ENCODE results near the gene ZNF670.

Gene ZNF670

DNA sequence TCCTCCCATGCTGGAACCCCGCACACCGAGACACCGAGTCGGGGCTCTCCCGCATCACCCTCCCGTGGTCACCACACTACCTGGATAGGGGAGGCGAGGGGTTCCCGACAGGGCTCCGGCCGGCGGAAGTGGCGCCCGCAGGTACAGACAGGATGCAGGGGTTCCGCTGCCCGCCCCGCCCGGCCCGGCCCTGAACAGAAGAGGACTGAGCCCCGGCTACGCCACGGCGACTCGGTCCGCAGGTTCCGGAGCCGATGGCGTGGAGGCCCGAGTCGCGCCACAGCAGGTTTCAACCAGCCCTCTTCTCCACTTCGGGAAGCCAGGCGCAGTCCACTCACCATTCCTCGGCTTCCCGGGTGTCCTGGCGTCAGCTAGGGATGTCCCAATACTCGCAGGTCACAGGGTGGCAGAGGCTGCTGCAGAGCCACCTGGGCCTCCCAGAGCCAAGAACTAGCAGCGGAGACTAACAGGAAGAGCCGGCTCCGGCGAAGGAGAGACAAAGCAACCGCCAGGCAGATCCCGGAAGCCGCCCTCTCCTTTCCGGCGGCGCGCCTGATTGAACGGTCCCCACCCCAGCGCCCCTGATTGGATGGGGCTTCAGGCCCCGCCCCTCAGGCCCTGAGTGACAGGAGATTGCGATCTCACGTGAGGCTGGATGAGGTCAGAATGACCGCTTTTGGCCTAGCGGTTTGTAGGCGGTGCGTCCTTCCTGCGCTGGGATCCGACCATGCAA, 25.4 kb upstream of the ZNF670 start, which contains the start of gene ZNF669:
Gene ZNF669 (minus strand): TSS at position 498 of the 733 bp plus-strand sequence. CDS start 157 bp downstream, at position 341.
- DNase-seq = peak; percentile 89

DNA sequence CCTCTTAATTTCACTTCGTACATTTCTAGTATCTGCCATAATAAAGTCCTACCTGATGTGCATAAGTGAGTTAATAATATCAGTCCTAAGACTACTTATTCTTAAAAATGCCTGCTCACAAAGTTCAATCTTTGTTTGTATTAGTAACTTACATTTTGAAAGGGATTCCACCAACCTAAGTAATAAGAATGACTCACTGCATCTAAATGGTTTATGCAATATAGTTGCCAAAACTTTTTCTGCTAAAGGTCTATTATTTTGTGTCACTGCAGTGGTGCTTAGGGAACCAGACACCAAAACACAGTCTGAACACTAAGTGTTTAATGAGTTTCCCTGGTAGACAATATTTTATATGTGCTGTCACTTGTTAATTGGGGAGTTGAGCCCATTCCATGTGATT, 23.8 kb upstream of the ZNF670 start:
- DNase-seq = no peak

DNA sequence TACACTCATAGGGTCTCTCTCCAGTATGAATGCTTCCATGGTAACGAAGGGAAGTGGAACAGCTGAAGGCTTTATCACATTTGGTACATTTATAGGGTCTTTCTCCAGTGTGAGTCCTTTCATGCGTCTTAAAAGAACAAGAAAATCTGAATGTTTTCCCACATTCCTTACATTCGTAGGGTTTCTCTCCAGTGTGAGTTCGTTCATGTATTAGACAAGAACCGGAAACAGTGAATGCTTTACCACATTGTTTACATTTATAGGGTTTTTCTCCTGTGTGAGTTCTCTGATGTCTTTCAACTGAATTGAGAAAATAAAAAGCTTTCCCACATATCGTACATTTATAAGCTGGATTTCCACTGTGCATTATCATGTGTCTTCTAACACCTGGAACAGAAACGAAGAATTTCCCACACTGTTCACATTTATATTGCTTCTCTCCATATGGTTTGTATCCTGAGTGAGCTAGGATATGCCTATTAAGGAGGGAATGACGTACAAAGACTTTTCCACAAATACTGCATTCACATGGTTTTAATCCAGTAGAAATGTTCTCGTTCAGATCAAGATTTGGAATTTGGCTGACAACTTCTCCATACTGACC, 22.2 kb upstream of the ZNF670 start:
- DNase-seq = no peak

DNA sequence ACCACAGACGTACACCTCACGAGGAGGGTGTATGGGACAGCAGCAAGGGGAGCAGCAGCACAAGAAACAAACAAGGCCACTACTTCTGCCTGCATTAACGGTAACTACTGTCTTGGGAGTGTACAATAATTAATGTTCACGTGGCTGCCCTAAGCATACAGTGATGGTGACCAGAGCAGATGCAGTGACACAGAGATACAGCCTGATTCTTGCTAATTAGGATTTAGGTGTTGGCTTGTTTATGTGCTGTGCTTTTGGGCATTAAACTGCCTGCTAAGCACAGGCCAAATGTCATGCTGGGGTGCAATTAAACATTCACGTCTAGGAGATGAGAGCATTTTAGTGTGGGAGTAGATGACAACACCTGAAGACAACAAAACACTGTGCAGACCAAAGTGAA, 18.3 kb upstream of the ZNF670 start:
- no peak for DNase-seq

DNA sequence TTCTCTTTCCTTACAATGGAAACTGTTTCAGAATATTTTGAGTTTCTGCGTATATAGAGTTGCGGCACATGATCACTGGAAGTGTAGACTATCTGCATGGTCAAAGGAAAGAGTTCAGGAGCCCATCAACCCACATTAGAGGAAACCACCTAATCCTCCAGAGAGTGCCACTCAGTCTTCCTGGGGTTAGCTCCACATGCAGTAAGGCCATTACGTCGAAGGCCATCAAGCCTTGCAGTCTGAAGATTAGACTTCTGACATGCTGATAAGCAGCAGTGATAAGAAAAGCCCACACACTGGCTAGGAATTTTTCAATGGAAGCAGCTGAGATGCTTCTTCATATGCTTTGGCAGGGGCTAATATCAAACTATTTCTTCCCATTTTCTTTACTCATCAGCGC, 17.9 kb upstream of the ZNF670 start:
- DNase-seq = no peak

DNA sequence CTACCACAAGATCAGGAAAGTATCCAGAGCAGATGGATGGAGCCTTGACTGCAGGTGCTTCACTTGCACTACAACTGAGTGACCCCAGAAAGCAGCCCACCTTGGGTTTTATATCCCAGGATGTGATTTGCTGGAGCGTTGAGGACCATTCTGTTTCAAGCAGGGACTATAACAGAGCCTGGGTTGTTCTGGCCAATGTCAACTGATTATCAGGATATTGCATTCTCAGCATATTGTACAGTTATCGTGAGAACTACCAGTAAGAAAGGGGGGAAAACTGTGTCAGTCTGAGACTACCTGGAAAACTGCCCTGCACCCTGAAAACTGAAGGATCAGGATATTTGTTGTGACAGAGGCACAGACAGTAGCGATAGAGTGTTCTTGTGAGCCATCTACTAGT, 17.5 kb upstream of the ZNF670 start:
- no peak for DNase-seq

DNA sequence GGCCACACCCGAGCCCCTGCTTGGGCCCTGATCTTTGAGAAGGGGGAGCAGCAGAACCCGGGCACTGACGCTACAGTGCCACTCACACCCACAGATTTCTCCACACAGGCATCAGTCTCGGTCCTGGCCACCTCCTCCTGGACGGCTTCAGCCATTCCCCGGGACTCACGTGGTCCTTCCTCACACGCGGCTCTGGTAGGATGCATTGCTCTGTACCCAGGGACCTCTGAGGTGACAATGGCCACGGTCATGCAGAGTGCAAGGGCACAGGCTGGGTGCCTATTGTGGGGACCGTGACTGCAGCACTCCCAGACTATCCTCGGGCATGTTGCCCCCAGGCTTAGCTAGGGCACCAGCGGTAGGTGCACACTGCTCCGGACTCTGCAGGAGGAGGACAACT, 11.8 kb upstream of the ZNF670 start:
- no peak for DNase-seq

DNA sequence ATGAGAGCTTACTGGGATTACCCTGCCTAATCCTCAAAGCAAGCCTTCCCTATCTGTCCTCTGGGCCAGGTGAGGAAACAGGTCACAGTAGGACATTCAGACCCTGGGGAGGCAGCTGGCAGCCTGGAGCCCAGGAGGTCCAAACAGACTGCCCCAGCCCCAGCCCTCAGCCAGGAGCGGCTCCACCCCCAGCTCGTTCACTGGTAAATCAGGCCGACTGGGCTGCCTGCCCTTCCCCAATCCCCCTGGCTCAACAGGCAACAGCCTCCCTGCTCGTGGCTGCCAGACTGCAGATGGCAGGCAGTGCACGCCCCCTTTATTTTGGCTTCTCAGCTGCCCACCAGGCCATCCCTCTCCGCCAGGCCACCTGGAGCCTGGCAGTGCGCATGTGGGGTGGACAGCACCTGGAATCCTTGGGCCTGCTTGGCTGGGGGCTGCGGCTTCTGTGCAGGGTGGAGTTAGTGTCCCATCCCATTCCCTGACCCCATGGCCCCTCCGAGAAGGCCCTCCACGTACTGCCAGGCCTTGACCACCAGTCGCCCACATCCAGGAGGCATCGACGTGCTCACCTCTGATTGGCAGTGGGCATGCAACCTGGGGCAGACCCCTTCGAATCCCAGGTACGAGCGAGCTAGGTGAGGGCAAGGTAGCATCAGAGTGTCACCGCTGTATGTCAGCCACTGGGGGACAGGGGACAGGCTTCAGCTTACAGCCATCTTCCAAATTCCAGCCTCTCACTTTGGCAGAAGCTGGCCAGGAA, 11.2 kb upstream of the ZNF670 start:
- no peak for DNase-seq

DNA sequence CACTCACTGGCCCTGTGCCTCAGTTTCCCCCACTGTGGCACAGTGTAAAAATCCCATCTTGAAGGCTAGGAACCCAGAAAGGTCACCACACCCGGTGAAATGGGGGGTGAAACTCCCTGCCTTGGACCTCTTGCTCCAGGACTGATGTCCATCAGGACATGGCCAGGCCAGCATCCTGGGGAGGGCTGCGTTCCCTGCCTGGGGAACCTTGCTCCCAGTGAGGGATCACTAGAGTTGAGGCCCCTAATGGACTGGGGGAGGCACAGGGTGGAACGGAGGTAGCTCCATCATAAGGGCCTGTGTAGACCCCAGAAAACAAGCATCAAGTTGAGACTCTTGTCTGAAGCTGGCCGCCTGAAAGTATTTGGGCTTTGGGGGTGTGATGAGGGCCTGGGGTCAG, 10.4 kb upstream of the ZNF670 start:
- DNase-seq = no peak

DNA sequence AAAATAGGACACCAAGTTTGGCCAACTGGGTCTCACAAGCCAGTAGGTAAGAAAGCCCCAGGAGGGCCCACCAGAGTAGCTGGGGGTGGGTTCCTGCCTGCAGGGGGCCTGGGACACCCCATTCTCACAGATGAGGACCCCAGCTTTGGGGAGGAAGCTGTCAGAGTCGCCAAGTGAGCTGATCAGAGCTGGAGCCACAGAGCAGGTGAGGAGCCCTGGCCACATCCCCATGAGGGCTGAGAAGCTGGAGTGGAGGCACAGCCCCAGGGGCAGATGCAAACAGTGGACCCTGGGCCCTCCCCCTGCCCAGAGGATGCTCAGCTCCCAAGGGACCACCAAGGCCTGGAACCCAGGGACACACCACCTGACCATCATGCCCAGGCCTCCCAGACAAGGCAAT, 8.6 kb upstream of the ZNF670 start:
- no peak for DNase-seq

DNA sequence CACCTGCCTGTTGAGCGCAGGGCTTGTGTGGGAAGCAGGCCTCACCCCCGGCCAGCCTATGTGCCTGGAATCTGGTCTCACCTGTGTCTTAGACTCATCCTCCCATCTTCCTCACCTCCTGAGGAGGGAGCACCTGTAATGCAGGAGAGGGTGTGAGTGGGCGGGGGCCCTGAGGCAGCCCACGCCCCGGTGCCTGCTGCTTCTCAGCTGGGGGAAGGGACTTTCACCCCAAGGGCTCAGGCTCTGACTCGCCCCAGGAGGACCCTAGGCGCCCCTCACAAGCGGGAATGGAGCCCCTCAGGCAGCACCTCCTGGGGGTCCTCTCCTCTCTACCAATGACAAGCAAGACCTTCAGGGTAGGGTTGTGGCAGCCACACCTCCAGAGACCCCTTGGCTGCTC, 6.7 kb upstream of the ZNF670 start:
- DNase-seq = no peak

DNA sequence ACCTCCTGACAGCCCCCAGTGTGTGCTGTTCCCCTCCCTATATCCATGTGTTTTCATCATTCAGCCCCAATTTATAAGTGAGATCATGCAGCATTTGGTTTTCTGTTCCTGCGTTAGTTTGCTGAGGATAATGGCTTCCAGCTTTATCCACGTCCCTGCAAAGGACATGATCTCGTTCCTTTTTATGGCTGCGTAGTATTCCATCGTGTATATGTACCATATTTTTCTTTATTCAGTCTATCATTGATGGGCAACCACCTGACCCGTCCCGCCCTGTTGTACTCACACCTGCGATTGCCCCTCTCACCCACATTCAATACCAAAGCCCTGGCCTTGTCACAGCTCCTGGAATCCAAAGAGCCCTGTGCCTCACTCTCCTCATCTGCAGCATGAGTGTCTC, 6.2 kb upstream of the ZNF670 start:
- DNase-seq = no peak

DNA sequence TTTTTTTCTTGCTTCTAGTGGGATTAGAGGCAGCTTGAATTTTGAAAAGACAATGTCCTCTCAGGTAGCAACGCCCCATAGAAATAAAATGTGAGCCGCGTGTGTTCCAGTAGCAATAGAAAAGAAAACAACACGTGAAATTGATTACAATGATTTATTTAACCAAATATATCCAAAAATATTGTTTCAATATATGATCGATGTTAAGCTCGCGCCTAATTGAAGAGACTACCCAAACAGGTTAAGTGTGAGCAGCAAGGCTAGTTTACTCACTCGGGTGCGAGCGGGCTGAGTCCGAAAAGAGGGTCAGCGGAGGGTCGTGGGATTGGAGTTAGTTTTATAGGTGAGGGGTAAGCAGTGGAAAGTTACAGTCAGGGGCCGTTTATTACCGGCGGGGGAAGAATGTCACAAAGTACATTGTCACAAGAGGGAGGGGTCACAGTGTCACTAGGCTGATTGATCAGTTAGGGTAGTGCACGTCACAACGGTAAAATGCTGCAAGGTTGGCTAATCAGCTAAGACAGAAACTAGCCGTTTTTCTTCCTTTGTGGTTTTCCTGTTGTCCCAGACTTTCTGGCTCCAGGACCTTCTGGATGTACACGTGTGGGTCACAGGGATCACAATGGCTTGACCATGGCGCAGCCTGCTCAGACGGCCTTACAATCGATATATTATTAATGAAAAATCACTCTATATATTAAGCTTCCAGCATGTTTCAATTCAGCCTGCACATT, 697 bp upstream of the ZNF670 start:
- DNase-seq = no peak

DNA sequence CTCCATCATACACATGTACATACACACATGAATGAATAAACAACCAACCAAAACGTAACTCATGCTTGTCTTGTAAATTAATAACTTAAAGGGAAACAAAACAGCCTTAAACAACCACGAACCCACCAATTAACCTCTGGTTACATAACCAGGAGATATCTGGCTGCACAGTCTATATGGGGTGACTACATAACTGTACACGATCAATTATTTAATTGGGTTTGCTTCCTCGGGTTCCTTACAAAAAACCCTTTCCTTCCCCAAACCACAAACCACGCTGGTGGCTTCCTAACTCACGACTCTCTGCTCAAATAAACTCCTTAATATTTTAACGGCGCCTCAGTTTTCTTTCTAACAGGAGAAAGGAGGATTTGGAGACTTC, 744 bp downstream of the ZNF670 start:
- no peak for DNase-seq

DNA sequence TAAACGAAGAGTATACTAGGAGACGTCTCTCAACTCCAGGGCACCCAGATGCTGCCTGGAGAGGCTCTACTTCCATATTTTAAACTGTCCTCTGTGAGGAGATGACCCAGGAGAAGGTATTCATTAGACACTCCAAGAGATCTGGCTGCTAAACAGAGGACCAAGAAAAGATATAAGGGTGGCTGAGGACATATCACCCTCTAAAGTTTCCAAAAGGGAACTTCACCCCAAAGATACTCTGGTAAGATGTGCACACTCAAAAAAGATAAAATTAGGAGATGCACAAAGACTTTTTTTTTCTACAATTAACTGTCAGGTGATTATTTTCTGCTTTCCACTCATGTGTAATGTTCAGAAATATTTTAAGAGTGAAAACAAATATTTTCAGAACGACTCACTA, 1.4 kb downstream of the ZNF670 start:
- no peak for DNase-seq

DNA sequence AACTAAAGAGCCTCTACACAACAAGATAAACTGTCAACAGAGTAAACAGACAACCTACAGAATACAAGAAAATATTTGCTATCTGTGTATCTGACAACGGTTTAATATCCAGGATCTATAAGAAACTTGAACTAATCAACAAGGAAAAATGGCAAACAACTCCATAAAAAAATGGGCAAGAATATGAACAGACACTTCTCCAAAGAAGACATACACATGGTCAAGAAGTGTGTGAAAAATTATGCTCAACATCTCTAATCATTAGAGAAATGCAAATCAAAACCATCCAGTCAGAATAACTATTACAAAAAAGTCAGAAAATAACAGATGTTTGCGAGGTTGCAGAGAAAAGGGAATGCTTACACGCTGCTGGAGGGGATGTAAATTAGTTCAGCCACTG, 8.0 kb downstream of the ZNF670 start:
- DNase-seq = no peak

DNA sequence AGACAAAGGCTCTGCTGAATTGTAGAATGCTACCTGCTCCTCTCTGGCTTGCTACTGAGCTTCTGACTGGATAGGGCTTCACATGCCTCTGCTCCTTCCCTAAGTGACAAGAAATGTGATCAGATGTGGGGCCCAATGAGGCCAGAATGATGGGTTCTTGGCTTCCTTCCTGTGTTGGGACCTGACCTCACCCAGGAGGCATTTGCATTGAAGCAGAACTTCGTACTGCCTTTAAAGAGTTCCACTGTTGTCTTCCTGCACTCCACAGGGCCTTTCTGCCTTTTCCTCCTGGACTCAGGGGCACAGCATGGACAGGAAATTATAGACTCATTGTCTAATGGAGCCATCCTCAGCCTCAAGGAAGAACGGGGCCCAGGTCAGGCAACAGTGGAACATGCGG, 14.3 kb downstream of the ZNF670 start:
- no peak for DNase-seq

DNA sequence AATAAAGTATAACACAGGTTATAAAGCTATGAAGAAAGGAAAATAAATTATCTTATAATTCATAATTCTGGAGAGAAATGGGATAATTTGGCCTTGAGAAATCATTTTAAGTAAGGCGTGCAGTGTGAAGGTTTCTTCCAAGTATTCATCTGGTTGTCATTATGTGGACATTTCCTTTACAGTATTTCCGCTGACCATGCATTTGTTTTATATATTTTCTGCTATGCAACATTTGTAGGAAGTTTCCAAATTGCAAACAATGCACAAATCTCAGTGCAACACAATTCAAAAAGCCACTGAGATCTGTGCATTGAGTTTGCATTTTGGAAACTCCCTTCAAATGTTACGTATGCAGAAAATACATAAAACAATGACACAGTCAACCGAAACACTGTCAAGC, 17.8 kb downstream of the ZNF670 start:
- DNase-seq = no peak

DNA sequence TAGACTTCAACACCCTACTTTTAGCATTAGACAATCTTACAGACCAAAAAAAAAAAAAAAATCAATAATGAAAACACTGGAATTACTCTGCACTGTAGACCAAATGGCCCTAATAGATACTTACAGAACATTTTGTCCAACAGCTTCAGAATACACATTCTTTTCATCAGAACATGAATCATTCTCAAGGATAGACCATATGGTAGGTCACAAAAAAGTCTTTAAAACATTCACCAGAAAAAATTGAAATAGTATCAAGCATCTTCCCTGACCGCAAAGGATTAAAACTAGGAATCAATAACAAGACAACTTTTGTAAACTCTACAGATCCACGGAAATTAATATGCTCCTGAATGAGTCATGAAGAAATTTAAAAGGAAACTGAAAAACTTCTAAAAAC, 22.5 kb downstream of the ZNF670 start:
- no peak for DNase-seq

DNA sequence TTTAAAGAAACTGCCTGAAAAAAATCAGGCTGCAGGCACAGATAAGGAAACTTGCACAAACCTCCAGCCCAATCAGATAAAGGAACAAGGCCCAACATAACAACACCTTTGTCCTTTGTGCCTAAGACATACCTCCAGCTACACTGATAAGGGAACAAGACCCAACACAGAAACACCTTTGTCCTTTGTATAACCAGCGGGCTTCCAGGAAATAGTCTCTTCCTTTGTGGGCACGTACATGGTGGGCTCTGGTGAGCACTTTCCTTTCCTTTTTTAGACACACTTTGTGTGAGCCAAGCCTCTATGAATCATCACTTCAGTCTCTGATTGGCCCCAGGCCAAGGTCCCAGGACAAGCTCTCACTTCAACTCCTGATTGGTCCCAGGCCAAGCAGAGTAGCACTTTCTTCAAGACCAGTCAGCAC, 23.6 kb downstream of the ZNF670 start:
- DNase-seq = no peak

DNA sequence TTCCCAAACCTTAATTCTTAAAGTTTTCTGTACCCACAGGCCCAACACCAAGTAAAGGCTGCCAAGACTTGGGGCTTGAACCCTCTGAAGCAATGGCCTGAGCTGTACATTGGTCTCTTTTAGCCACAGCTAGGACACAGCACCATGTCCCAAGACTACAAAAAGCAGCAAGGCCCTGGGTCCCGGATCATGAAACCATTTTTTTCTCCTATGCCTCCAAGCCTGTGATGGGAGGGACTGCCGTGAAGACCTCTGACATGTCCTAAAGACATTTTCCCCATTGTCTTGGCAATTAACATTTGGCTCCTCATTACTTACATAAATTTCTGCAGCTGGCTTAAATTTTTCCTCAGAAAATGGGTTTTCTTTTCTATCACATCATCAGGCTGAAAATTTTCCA, 30.9 kb downstream of the ZNF670 start:
- no peak for DNase-seq

DNA sequence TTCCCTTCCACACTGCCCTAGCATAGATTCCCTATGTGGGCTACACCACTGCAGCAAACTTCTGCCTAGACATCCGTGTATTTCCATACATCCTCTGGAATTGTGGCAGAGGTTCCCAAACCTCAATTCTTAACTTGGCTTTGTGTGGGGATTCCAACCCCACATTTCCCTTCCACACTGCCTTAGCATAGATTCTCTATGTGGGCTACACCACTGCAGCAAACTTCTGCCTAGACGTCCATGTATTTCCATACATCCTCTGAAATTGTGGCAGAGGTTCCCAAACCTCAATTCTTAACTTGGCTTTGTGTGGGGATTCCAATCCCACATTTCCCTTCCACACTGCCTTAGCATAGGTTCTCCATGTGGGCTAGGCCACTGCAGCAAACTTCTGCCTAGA, 31.4 kb downstream of the ZNF670 start:
- no peak for DNase-seq

DNA sequence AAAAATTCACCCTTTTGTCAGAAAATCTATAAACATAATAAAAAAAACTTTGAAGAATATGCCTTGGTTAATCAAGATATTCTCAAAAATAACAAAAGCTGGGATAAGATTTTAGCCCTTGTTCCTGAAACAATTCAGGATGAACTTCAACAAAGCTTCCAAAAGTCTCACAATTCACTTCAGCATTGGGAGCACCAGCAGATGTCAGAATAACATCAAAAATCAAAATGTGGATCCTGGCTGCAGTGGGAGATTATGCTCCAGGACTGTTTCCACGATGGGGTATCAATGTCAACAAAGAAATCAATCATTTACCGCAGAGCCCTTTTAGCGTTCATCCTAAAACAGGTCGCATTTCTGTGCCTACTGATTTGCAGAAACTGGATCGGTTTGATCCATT, 35.2 kb downstream of the ZNF670 start:
- DNase-seq = no peak
